GM21367 (cell line): ENCODE data around the gene SLC66A2.
"Not testable (repeated sequence)": the region's sequence is repeated elsewhere in the genome, so short reads cannot be mapped to it uniquely, and the experiment has no call there.

Experiments
- ATAC-seq: cut with Tn5 transposase; IDR thresholded peaks from one replicate; pipeline ENCODE4 v1.9.1; 2021; ENCODE audit not compliant: unreplicated experiment

The SLC66A2 gene

GRCh38 chr18:79869591-79870300 is 81.7 kb downstream of the SLC66A2 start:
- ATAC-seq, result no peak

GRCh38 chr18:79868811-79869541 is 82.5 kb downstream of the SLC66A2 start:
- ATAC-seq, result no peak

- no peak for ATAC-seq
These were observed 83.2 kb downstream of the SLC66A2 start for GRCh38 chr18:79868168-79868784.

- no peak for ATAC-seq
These were observed 83.8 kb downstream of the SLC66A2 start for GRCh38 chr18:79867666-79868065.

GRCh38 chr18:79866889-79867574 is 84.4 kb downstream of the SLC66A2 start:
- no peak for ATAC-seq

GRCh38 chr18:79865951-79866350 is 85.5 kb downstream of the SLC66A2 start:
- ATAC-seq, result not testable (repeated sequence)

- not testable (repeated sequence) for ATAC-seq
These were observed 86.5 kb downstream of the SLC66A2 start for GRCh38 chr18:79864955-79865354.

GRCh38 chr18:79864006-79864725 is 87.3 kb downstream of the SLC66A2 start:
- no peak for ATAC-seq

GRCh38 chr18:79863161-79864005 is 88.1 kb downstream of the SLC66A2 start:
- no peak for ATAC-seq

- no peak for ATAC-seq
These were observed 88.9 kb downstream of the SLC66A2 start for GRCh38 chr18:79862562-79862961.

GRCh38 chr18:79861687-79862086 is 89.8 kb downstream of the SLC66A2 start:
- ATAC-seq, result no peak

GRCh38 chr18:79859314-79859713 is 92.1 kb downstream of the SLC66A2 start:
- ATAC-seq, result no peak

- ATAC-seq, result no peak
These were observed 94.3 kb downstream of the SLC66A2 start for GRCh38 chr18:79857082-79857671.

GRCh38 chr18:79856119-79857007 is 95.1 kb downstream of the SLC66A2 start:
- ATAC-seq, result no peak

- ATAC-seq, result peak; percentile 69
These were observed 96.1 kb downstream of the SLC66A2 start for GRCh38 chr18:79855147-79855933.

- no peak for ATAC-seq
These were observed 97.5 kb downstream of the SLC66A2 start for GRCh38 chr18:79853993-79854364.

- no peak for ATAC-seq
These were observed 98.0 kb downstream of the SLC66A2 start for GRCh38 chr18:79853303-79853992.
